Measurements from ENCODE around the gene HIVEP3. TPM values are rescaled to one million over a fixed set of nuclear protein-coding genes. Genes with fewer than 3 reads are reported as not detected.

The HIVEP3 gene
- total RNA-seq, 1 experiment from 2014 or later, result 6.0 TPM

DNA sequence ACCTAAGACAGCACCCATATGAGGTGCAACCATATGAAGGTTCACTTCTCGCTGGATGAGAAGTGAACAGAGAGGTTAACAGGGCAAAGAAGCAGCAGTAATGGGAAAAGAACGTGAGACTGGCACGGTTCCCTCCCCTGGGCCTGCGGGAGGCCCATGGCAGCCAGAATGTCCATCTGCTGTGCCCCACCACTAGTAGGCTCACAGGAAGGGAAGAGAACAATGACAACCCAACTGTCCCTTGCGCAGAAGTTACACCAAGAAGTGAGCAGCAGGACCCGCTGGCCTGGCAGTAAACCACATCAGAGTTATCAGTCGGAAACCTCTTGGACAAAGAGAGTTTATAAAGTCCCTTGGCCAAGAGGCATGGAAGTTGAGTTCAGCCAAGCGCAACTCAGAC is 11.3 kb downstream of the HIVEP3 start:
- DNase-seq (ENCODE audit: low read depth, low spot score), result no peak
- CTCF ChIA-PET, result no interaction called here
- no peak overlapping the region for H3K4me3 ChIP-seq (ENCODE audit: low read depth in 2 of 2, low read length in 2 of 2)
- H3K9me3 ChIP-seq (ENCODE audit: control insufficient read depth, insufficient read depth, low read depth, low read length), result peaks cover 22% of the 10 kb centered on the region
- H3K27me3 ChIP-seq (ENCODE audit: control insufficient read depth, insufficient read depth, low read length), result 0 out of 2 replicates have a peak, but pooled peaks cover 2% of the 10 kb centered on the region
- ATAC-seq, result no peak
- H3K4me1 ChIP-seq (ENCODE audit: control insufficient read depth, insufficient read depth, low read length), result peaks cover 8% of the 10 kb centered on the region
- intact Hi-C loops (cut with micrococcal nuclease; ENCODE audit: unreplicated experiment), result no loop called here
- no peak overlapping the region for H3K27ac ChIP-seq (ENCODE audit: low read length)
- H3K36me3 ChIP-seq (ENCODE audit: control insufficient read depth, insufficient read depth, low read length), result no peaks in the 10 kb centered on the region
- in situ Hi-C loops (cut with HindIII; ENCODE audit: low pct_unique_long_range_greater_than_20kb, low sequenced_read_pairs), result no loop called here
- no peak for TF ChIP-seq SIN3A (IDR thresholded peaks at IDR 0.05; ENCODE audit: borderline replicate concordance, insufficient read depth, low read depth, low read length)
- TF ChIP-seq, protein P1, sequence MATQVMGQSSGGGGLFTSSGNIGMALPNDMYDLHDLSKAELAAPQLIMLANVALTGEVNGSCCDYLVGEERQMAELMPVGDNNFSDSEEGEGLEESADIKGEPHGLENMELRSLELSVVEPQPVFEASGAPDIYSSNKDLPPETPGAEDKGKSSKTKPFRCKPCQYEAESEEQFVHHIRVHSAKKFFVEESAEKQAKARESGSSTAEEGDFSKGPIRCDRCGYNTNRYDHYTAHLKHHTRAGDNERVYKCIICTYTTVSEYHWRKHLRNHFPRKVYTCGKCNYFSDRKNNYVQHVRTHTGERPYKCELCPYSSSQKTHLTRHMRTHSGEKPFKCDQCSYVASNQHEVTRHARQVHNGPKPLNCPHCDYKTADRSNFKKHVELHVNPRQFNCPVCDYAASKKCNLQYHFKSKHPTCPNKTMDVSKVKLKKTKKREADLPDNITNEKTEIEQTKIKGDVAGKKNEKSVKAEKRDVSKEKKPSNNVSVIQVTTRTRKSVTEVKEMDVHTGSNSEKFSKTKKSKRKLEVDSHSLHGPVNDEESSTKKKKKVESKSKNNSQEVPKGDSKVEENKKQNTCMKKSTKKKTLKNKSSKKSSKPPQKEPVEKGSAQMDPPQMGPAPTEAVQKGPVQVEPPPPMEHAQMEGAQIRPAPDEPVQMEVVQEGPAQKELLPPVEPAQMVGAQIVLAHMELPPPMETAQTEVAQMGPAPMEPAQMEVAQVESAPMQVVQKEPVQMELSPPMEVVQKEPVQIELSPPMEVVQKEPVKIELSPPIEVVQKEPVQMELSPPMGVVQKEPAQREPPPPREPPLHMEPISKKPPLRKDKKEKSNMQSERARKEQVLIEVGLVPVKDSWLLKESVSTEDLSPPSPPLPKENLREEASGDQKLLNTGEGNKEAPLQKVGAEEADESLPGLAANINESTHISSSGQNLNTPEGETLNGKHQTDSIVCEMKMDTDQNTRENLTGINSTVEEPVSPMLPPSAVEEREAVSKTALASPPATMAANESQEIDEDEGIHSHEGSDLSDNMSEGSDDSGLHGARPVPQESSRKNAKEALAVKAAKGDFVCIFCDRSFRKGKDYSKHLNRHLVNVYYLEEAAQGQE (IDR thresholded peaks at IDR 0.05; ENCODE audit: insufficient read depth in 1 of 2, low read depth in 2 of 2, low read length in 1 of 2), result no peak
- no peak for TF ChIP-seq CTCF (IDR thresholded peaks at IDR 0.05)
- no peak for TF ChIP-seq POLR2AphosphoS5 (IDR thresholded peaks at IDR 0.05; ENCODE audit: low read depth, low read length)
- no peak for TF ChIP-seq TCF7L2 (IDR thresholded peaks at IDR 0.05; ENCODE audit: low read depth, low read length)
- no TSS peak for BruUV-seq (replicated peaks)
- POLR2A ChIA-PET, result no interaction called here

- POLR2A ChIA-PET, result no interaction called here
- Histone ChIP-seq H3K27ac (ENCODE audit: low read length) (no peak overlapping the region), H3K9me3 (ENCODE audit: control insufficient read depth, insufficient read depth, low read depth, low read length) (peaks cover 22% of the 10 kb centered on the region), H3K4me1 (ENCODE audit: control insufficient read depth, insufficient read depth, low read length) (peaks cover 10% of the 10 kb centered on the region), H3K4me3 (ENCODE audit: low read depth in 2 of 2, low read length in 2 of 2) (no peak overlapping the region), H3K36me3 (ENCODE audit: control insufficient read depth, insufficient read depth, low read length) (no peaks in the 10 kb centered on the region), H3K27me3 (ENCODE audit: control insufficient read depth, insufficient read depth, low read length) (0 out of 2 replicates have a peak, but pooled peaks cover 2% of the 10 kb centered on the region)
- BruUV-seq (replicated peaks), result no TSS peak
- DNase-seq (ENCODE audit: low read depth, low spot score), result no peak
- TF ChIP-seq POLR2AphosphoS5 (IDR thresholded peaks at IDR 0.05; ENCODE audit: low read depth, low read length), result no peak
- no peak for TF ChIP-seq SIN3A (IDR thresholded peaks at IDR 0.05; ENCODE audit: borderline replicate concordance, insufficient read depth, low read depth, low read length)
- TF ChIP-seq CTCF (IDR thresholded peaks at IDR 0.05), result no peak
- no peak for TF ChIP-seq TCF7L2 (IDR thresholded peaks at IDR 0.05; ENCODE audit: low read depth, low read length)
- TF ChIP-seq, protein P1 (IDR thresholded peaks at IDR 0.05; ENCODE audit: insufficient read depth in 1 of 2, low read depth in 2 of 2, low read length in 1 of 2), result no peak
- intact Hi-C loops (cut with micrococcal nuclease; ENCODE audit: unreplicated experiment) (no loop called here), in situ Hi-C loops (cut with HindIII; ENCODE audit: low pct_unique_long_range_greater_than_20kb, low sequenced_read_pairs) (no loop called here)
- CTCF ChIA-PET, result interaction anchor here (0.7 kb wide), 1 partner anchor 12 kb away, joined by 7 read pairs; no protein-coding TSS in a partner anchor
- no peak for ATAC-seq
These were observed 11.8 kb downstream of the HIVEP3 start for GRCh38 chr1:41906943-41907342.

Measured in Panc1 (cell line).